ENCODE data around the gene OSMR.
"Not testable (repeated sequence)": the region's sequence is repeated elsewhere in the genome, so short reads cannot be mapped to it uniquely, and the experiment has no call there.

- TF ChIP-seq CTCF (IDR thresholded peaks at IDR 0.05); ZFX (IDR thresholded peaks at IDR 0.05; ENCODE audit: borderline replicate concordance): not testable (repeated sequence)
Observed at GRCh38 chr5:38851640-38852039, 5.8 kb downstream of the OSMR start.
